ENCODE measurements around the gene GLYATL3. TPM values are rescaled to one million over a fixed set of nuclear protein-coding genes. Genes with fewer than 3 reads are reported as not detected.
"Not testable (repeated sequence)": the region's sequence is repeated elsewhere in the genome, so short reads cannot be mapped to it uniquely, and the experiment has no call there.

Gene GLYATL3
- total RNA-seq, 2 experiments from 2014 or later, result not detected

DNA sequence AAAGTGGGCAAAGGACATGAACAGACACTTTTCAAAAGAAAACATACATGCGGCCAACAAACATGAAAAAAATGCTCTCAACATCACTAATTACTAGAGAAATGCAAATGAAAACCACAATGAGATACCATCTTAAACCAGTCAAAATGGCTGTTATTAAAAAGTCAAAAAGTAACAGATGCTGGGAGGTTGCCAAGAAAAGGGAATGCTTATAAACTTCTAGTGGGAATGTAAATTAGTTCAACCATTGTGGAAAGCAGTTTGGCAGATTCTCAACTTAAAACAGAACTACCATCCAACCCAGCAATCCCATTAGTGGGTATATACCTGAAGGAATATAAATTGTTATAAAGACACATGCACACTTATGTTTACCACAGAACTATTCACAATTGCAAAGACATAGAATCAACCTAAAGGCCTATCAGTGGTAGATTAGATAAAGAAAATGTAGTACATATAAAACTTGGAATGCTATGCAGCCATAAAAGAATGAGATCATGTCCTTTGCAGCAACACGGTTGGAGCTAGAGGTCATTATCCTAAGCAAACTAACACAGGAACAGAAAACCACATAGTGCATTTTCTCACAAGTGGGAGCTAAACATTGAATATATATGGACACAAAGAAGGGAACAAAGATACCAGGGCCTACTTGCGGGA, 20.3 kb upstream of the GLYATL3 start:
- no peaks in the 10 kb centered on the region for H4K20me1 ChIP-seq (ENCODE audit: insufficient read depth, low read length)
- no peak overlapping the region for H3K4me3 ChIP-seq (ENCODE audit: low read depth, low read length, poor library complexity, severe bottlenecking)
- no TSS peak for BruUV-seq (replicated peaks)
- no peaks in the 10 kb centered on the region for H3K79me2 ChIP-seq (ENCODE audit: insufficient read depth, low read depth, low read length)
- H3K9me2 ChIP-seq (ENCODE audit: insufficient read depth, low read length), result no peaks in the 10 kb centered on the region
- TF ChIP-seq, protein P1, sequence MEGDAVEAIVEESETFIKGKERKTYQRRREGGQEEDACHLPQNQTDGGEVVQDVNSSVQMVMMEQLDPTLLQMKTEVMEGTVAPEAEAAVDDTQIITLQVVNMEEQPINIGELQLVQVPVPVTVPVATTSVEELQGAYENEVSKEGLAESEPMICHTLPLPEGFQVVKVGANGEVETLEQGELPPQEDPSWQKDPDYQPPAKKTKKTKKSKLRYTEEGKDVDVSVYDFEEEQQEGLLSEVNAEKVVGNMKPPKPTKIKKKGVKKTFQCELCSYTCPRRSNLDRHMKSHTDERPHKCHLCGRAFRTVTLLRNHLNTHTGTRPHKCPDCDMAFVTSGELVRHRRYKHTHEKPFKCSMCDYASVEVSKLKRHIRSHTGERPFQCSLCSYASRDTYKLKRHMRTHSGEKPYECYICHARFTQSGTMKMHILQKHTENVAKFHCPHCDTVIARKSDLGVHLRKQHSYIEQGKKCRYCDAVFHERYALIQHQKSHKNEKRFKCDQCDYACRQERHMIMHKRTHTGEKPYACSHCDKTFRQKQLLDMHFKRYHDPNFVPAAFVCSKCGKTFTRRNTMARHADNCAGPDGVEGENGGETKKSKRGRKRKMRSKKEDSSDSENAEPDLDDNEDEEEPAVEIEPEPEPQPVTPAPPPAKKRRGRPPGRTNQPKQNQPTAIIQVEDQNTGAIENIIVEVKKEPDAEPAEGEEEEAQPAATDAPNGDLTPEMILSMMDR (conservative IDR thresholded peaks at IDR 0.05; ENCODE audit: low read length), result no peak
- no peak for TF ChIP-seq EZH2phosphoT487 (IDR thresholded peaks at IDR 0.05; ENCODE audit: borderline replicate concordance, low read depth, low read length)
- H2AFZ ChIP-seq (ENCODE audit: low read length), result no peak overlapping the region
- peaks cover 56% of the 10 kb centered on the region for H3K36me3 ChIP-seq (ENCODE audit: insufficient read depth, low read length)
- H3K4me1 ChIP-seq (ENCODE audit: insufficient read depth, low read length, poor library complexity, severe bottlenecking), result no peaks in the 10 kb centered on the region
- ChIA-PET POLR2A (no interaction called here), CTCF (ENCODE audit: unreplicated experiment) (no interaction called here)
- no peak overlapping the region for H3K27ac ChIP-seq (ENCODE audit: low read depth, low read length, poor library complexity, severe bottlenecking)
- no peak for DNase-seq (ENCODE audit: low spot score)
- intact Hi-C loops (cut with micrococcal nuclease; ENCODE audit: unreplicated experiment), result no loop called here
- no peaks in the 10 kb centered on the region; the same call in 1 of the 2 replicates for H3K9me3 ChIP-seq (ENCODE audit: low read length)
- no peak overlapping the region for H3K4me2 ChIP-seq (ENCODE audit: low read length)

GRCh38 chr6:49481846-49482245, 17.9 kb upstream of the GLYATL3 start:
- H3K4me1 ChIP-seq (ENCODE audit: insufficient read depth, low read length, poor library complexity, severe bottlenecking); H2AFZ ChIP-seq (ENCODE audit: low read length); H3K27ac ChIP-seq (ENCODE audit: low read depth, low read length, poor library complexity, severe bottlenecking); CTCF ChIA-PET (ENCODE audit: unreplicated experiment); DNase-seq (ENCODE audit: low spot score); H3K4me3 ChIP-seq (ENCODE audit: low read depth, low read length, poor library complexity, severe bottlenecking); H3K79me2 ChIP-seq (ENCODE audit: insufficient read depth, low read depth, low read length); BruUV-seq (replicated peaks); H3K9me3 ChIP-seq (ENCODE audit: low read length); H4K20me1 ChIP-seq (ENCODE audit: insufficient read depth, low read length); H3K9me2 ChIP-seq (ENCODE audit: insufficient read depth, low read length); H3K4me2 ChIP-seq (ENCODE audit: low read length); intact Hi-C loops (cut with micrococcal nuclease; ENCODE audit: unreplicated experiment): not testable (repeated sequence)
- POLR2A ChIA-PET, result interaction anchor here (0.6 kb wide), 1 partner anchor 1012 kb away, joined by 3 read pairs; no protein-coding TSS in a partner anchor
- H3K36me3 ChIP-seq (ENCODE audit: insufficient read depth, low read length), result peaks cover 73% of the 10 kb centered on the region

DNA sequence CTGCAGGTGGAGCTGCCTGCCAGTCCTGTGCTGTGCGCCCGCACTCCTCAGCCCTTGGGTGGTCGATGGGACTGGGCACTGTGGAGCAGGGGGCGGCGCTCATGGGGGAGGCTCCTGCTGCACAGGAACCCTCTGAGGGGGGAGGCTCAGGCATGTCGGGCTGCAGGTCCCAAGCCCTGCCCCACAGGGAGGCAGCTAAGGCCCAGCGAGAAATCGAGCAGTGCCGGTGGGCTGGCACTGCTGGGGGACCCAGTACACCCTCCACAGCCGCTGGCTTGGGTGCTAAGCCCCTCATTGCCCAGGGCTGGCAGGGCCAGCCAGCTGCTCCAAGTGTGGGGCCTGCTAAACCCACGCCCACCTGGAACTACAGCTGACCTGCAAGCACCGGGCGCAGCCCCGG, 16.3 kb upstream of the GLYATL3 start:
- BruUV-seq (replicated peaks); H3K79me2 ChIP-seq (ENCODE audit: insufficient read depth, low read depth, low read length); H3K4me3 ChIP-seq (ENCODE audit: low read depth, low read length, poor library complexity, severe bottlenecking); H3K4me2 ChIP-seq (ENCODE audit: low read length); DNase-seq (ENCODE audit: low spot score); intact Hi-C loops (cut with micrococcal nuclease; ENCODE audit: unreplicated experiment); H3K27ac ChIP-seq (ENCODE audit: low read depth, low read length, poor library complexity, severe bottlenecking); H2AFZ ChIP-seq (ENCODE audit: low read length); H3K4me1 ChIP-seq (ENCODE audit: insufficient read depth, low read length, poor library complexity, severe bottlenecking); CTCF ChIA-PET (ENCODE audit: unreplicated experiment); H4K20me1 ChIP-seq (ENCODE audit: insufficient read depth, low read length); H3K9me2 ChIP-seq (ENCODE audit: insufficient read depth, low read length); H3K9me3 ChIP-seq (ENCODE audit: low read length): not testable (repeated sequence)
- H3K36me3 ChIP-seq (ENCODE audit: insufficient read depth, low read length), result peaks cover 70% of the 10 kb centered on the region
- POLR2A ChIA-PET, result interaction anchor here (0.9 kb wide), 1 partner anchor 126 kb away, joined by 3 read pairs; no protein-coding TSS in a partner anchor

DNA sequence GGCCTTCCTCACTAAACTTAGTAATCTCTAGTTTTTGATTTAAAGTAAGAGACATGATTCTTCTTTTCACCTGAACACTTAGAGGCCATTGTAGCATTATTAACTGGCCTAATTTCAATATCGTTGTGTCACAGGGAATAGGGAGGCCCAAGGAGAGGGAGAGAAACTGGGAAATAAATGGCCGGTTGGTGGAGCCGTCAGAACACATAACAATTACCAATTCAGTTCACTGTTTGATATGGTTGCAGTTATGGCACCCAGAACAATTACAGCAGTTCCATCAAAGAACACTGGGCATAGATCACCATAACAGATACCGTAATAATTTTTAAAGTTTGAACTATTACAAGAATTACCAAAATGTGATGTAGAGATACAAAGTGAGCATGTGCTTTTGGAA, 9.1 kb upstream of the GLYATL3 start:
- Histone ChIP-seq H4K20me1 (ENCODE audit: insufficient read depth, low read length) (no peaks in the 10 kb centered on the region), H2AFZ (ENCODE audit: low read length) (no peak overlapping the region), H3K9me2 (ENCODE audit: insufficient read depth, low read length) (no peaks in the 10 kb centered on the region), H3K4me1 (ENCODE audit: insufficient read depth, low read length, poor library complexity, severe bottlenecking) (no peaks in the 10 kb centered on the region), H3K9me3 (ENCODE audit: low read length) (no peaks in the 10 kb centered on the region), H3K4me3 (ENCODE audit: low read depth, low read length, poor library complexity, severe bottlenecking) (no peak overlapping the region), H3K4me2 (ENCODE audit: low read length) (no peak overlapping the region), H3K79me2 (ENCODE audit: insufficient read depth, low read depth, low read length) (no peaks in the 10 kb centered on the region), H3K36me3 (ENCODE audit: insufficient read depth, low read length) (peaks cover 73% of the 10 kb centered on the region), H3K27ac (ENCODE audit: low read depth, low read length, poor library complexity, severe bottlenecking) (no peak overlapping the region)
- ChIA-PET CTCF (ENCODE audit: unreplicated experiment) (no interaction called here), POLR2A (no interaction called here)
- TF ChIP-seq EZH2phosphoT487 (IDR thresholded peaks at IDR 0.05; ENCODE audit: borderline replicate concordance, low read depth, low read length), result no peak
- TF ChIP-seq, protein P1 (conservative IDR thresholded peaks at IDR 0.05; ENCODE audit: low read length), result no peak
- intact Hi-C loops (cut with micrococcal nuclease; ENCODE audit: unreplicated experiment), result no loop called here
- no TSS peak for BruUV-seq (replicated peaks)
- no peak for DNase-seq (ENCODE audit: low spot score)

All from OCI-LY7 (cell line).